Measurements from ENCODE around the gene ZCCHC7. TPM values are rescaled to one million over a fixed set of nuclear protein-coding genes. Genes with fewer than 3 reads are reported as not detected.
"Not testable (repeated sequence)": the region's sequence is repeated elsewhere in the genome, so short reads cannot be mapped to it uniquely, and the experiment has no call there.

Gene ZCCHC7
- total RNA-seq, 1 donor from 2014 or later, result 22.1 TPM

DNA sequence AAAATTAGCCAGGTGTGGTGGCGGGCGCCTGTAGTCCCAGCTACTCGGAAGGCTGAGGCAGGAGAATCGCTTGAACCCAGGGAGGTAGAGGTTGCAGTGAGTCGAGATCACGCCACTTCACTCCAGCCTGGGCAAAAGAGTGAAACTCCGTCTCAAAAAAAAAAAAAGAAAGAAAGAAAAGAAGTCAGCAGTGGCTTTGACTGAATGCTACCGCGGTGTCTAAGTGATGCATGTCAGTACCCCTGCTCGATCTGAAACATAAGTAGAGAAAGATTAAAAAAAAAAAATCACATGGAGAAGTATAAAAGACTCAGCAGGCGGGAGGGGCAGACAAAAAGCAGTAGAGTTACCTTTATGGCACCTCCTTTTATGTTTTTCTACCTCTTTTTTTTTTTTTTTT, 182.9 kb downstream of the ZCCHC7 start:
- H3K27ac Mint-ChIP-seq; H3K4me3 Mint-ChIP-seq; H3K27me3 Mint-ChIP-seq (ENCODE audit: insufficient read depth); DNase-seq (ENCODE audit: low spot score); H3K9me3 Mint-ChIP-seq: not testable (repeated sequence)
- Mint-ChIP-seq H3K36me3 (ENCODE audit: low read depth) (peaks cover 19% of the 10 kb centered on the region), H3K4me1 (ENCODE audit: low read depth) (peaks cover 42% of the 10 kb centered on the region)
- intact Hi-C loops (cut with micrococcal nuclease), result loop anchor here (2.0 to 10.0 kb wide), 5 partner anchors 91 to 378 kb away; partner anchors contain the start of gene ZBTB5

DNA sequence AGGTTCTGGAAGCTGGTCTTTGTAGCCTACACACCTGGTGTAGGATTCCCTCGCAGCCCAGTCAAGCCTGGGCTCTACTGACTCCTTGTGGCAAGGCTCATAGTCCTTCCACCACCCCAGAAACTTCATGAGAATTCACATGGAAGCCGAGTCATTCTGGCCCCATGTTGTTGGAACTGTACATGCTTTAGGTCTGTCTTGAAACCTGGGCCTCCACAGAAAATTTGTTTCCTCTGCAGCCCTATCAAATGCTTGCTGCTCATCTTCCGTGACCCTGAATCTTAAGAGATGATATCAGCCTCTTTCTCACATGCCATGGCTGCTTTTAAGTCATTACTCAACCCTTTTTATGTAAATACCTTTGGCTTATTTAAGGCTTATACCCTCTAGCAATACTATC, 188.8 kb downstream of the ZCCHC7 start:
- H3K9me3 Mint-ChIP-seq, result no peaks in the 10 kb centered on the region
- no peak overlapping the region for H3K4me3 Mint-ChIP-seq
- intact Hi-C loops (cut with micrococcal nuclease), result loop anchor here (1.0 to 10.0 kb wide), 3 partner anchors 156 to 314 kb away; partner anchors contain the start of gene ZBTB5
- H3K36me3 Mint-ChIP-seq (ENCODE audit: low read depth), result peaks cover 15% of the 10 kb centered on the region
- no peak for DNase-seq (ENCODE audit: low spot score)
- no peak overlapping the region for H3K27ac Mint-ChIP-seq
- no peaks in the 10 kb centered on the region for H3K27me3 Mint-ChIP-seq (ENCODE audit: insufficient read depth)
- peaks cover 5% of the 10 kb centered on the region for H3K4me1 Mint-ChIP-seq (ENCODE audit: low read depth)

- no peak overlapping the region for H3K4me3 Mint-ChIP-seq
- peaks cover 5% of the 10 kb centered on the region for H3K4me1 Mint-ChIP-seq (ENCODE audit: low read depth)
- no peak overlapping the region for H3K27ac Mint-ChIP-seq
- H3K36me3 Mint-ChIP-seq (ENCODE audit: low read depth), result peaks cover 10% of the 10 kb centered on the region
- H3K9me3 Mint-ChIP-seq, result no peaks in the 10 kb centered on the region
- H3K27me3 Mint-ChIP-seq (ENCODE audit: insufficient read depth), result no peaks in the 10 kb centered on the region
- DNase-seq (ENCODE audit: low spot score), result no peak
- intact Hi-C loops (cut with micrococcal nuclease), result no loop called here
These were observed 191.7 kb downstream of the ZCCHC7 start for GRCh38 chr9:37311938-37312708.

DNA sequence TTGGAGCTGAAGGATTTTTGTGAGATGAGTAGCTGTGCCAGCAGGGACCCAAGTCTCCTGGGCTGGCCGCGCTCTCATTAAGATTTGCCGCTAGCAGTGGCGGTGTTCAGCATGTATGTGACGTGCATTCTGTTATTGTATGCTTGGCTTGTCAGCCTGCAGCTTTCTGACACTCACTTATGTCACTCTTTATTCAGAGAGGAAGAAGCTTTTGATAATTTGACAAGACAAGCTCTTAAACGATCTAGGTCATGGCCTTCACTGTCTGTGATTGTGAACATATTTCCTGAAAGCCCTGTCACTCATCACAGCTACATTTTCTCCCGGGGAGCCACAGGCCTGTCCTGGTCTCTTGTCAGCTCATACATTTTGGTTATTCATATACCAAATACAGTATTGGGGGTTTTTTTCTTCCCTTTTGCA, 203.9 kb downstream of the ZCCHC7 start:
- Mint-ChIP-seq H3K36me3 (ENCODE audit: low read depth) (peaks cover 10% of the 10 kb centered on the region), H3K9me3 (peaks cover 5% of the 10 kb centered on the region), H3K4me3 (no peak overlapping the region), H3K27me3 (ENCODE audit: insufficient read depth) (no peaks in the 10 kb centered on the region), H3K4me1 (ENCODE audit: low read depth) (no peaks in the 10 kb centered on the region), H3K27ac (no peak overlapping the region)
- intact Hi-C loops (cut with micrococcal nuclease), result no loop called here
- no peak for DNase-seq (ENCODE audit: low spot score)

GRCh38 chr9:37324691-37325490, 204.5 kb downstream of the ZCCHC7 start:
- peaks cover 10% of the 10 kb centered on the region for H3K36me3 Mint-ChIP-seq (ENCODE audit: low read depth)
- H3K9me3 Mint-ChIP-seq, result peaks cover 5% of the 10 kb centered on the region
- no peaks in the 10 kb centered on the region for H3K4me1 Mint-ChIP-seq (ENCODE audit: low read depth)
- intact Hi-C loops (cut with micrococcal nuclease), result no loop called here
- H3K27me3 Mint-ChIP-seq (ENCODE audit: insufficient read depth), result no peaks in the 10 kb centered on the region
- no peak overlapping the region for H3K27ac Mint-ChIP-seq
- H3K4me3 Mint-ChIP-seq, result no peak overlapping the region
- DNase-seq (ENCODE audit: low spot score), result no peak

GRCh38 chr9:37325778-37326177, 205.4 kb downstream of the ZCCHC7 start:
- no peak for DNase-seq (ENCODE audit: low spot score)
- intact Hi-C loops (cut with micrococcal nuclease), result no loop called here
- H3K4me3 Mint-ChIP-seq, result no peak overlapping the region
- no peaks in the 10 kb centered on the region for H3K27me3 Mint-ChIP-seq (ENCODE audit: insufficient read depth)
- no peaks in the 10 kb centered on the region for H3K9me3 Mint-ChIP-seq
- H3K27ac Mint-ChIP-seq, result no peak overlapping the region
- H3K4me1 Mint-ChIP-seq (ENCODE audit: low read depth), result no peaks in the 10 kb centered on the region
- peaks cover 5% of the 10 kb centered on the region for H3K36me3 Mint-ChIP-seq (ENCODE audit: low read depth)

DNA sequence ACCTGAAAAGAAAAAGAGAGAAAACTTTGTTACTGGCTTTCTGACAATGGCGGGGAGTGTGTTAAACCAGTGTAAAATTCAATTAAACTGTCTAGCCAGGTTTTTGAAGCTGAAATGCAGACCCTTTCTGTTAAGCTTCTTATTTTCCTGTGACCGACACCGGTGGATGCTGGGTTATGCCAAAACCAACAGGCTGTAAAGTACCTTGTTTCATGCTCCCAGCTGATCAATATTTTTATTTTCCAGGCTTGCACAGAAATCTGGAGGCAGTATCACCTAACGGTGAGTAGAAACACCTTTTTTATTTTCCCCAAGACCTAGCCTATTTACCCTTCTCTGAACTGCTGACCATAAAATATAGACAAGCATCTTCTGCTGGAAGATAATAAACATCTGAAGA, 207.2 kb downstream of the ZCCHC7 start:
- no peaks in the 10 kb centered on the region for H3K27me3 Mint-ChIP-seq (ENCODE audit: insufficient read depth)
- H3K4me3 Mint-ChIP-seq, result no peak overlapping the region
- no peak for DNase-seq (ENCODE audit: low spot score)
- no peaks in the 10 kb centered on the region for H3K9me3 Mint-ChIP-seq
- H3K27ac Mint-ChIP-seq, result no peak overlapping the region
- intact Hi-C loops (cut with micrococcal nuclease), result no loop called here
- H3K36me3 Mint-ChIP-seq (ENCODE audit: low read depth), result no peaks in the 10 kb centered on the region
- H3K4me1 Mint-ChIP-seq (ENCODE audit: low read depth), result peaks cover 4% of the 10 kb centered on the region

DNA sequence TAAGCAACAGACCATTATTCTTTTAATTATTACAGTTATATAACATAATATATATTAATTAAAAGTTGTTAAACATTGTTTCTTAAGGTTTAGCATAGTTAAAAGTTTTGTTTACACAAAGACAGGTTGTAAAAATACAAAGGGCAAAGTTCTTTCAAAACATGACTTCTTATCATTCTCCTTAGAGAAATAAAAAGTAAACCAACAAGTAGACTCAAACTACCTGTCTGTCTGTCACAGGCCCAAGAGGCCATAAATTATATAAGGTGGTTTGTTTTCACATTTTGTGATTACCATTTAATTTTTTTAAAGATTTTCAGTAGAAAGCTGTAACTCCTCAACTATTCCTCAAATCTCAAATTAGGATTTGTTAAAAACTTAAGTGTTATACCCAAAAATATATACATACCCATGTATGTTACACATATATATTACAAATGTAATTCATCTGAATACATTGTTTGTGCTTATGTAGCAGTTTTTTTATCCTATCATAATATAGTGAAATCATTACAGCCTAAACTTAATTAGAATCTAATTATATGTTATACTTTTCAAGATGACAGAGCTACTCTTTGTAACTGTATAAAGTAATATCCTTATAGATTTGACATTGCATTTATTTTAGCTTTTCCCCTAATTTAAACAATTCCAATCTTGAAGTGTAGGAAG, 208.3 kb downstream of the ZCCHC7 start:
- peaks cover 4% of the 10 kb centered on the region for H3K4me1 Mint-ChIP-seq (ENCODE audit: low read depth)
- no peak overlapping the region for H3K27ac Mint-ChIP-seq
- intact Hi-C loops (cut with micrococcal nuclease), result loop anchor here (1.0 kb wide), 2 partner anchors 291 to 332 kb away; no protein-coding TSS in a partner anchor
- no peaks in the 10 kb centered on the region for H3K27me3 Mint-ChIP-seq (ENCODE audit: insufficient read depth)
- no peak overlapping the region for H3K4me3 Mint-ChIP-seq
- no peaks in the 10 kb centered on the region for H3K36me3 Mint-ChIP-seq (ENCODE audit: low read depth)
- no peak for DNase-seq (ENCODE audit: low spot score)
- H3K9me3 Mint-ChIP-seq, result no peaks in the 10 kb centered on the region

GRCh38 chr9:37329576-37329975, 209.2 kb downstream of the ZCCHC7 start:
- no peak overlapping the region for H3K27ac Mint-ChIP-seq
- H3K27me3 Mint-ChIP-seq (ENCODE audit: insufficient read depth), result no peaks in the 10 kb centered on the region
- intact Hi-C loops (cut with micrococcal nuclease), result loop anchor here (1.0 kb wide), 2 partner anchors 292 to 333 kb away; no protein-coding TSS in a partner anchor
- no peaks in the 10 kb centered on the region for H3K36me3 Mint-ChIP-seq (ENCODE audit: low read depth)
- DNase-seq (ENCODE audit: low spot score), result no peak
- peaks cover 4% of the 10 kb centered on the region for H3K4me1 Mint-ChIP-seq (ENCODE audit: low read depth)
- no peaks in the 10 kb centered on the region for H3K9me3 Mint-ChIP-seq
- H3K4me3 Mint-ChIP-seq, result no peak overlapping the region

- Mint-ChIP-seq H3K4me3 (no peak overlapping the region), H3K36me3 (ENCODE audit: low read depth) (no peaks in the 10 kb centered on the region), H3K27ac (no peak overlapping the region), H3K9me3 (no peaks in the 10 kb centered on the region), H3K4me1 (ENCODE audit: low read depth) (peaks cover 4% of the 10 kb centered on the region), H3K27me3 (ENCODE audit: insufficient read depth) (no peaks in the 10 kb centered on the region)
- no peak for DNase-seq (ENCODE audit: low spot score)
- intact Hi-C loops (cut with micrococcal nuclease), result no loop called here
These were observed 211.5 kb downstream of the ZCCHC7 start for GRCh38 chr9:37331871-37332270.

- H3K9me3 Mint-ChIP-seq, result no peaks in the 10 kb centered on the region
- no peaks in the 10 kb centered on the region for H3K27me3 Mint-ChIP-seq (ENCODE audit: insufficient read depth)
- no peak overlapping the region for H3K27ac Mint-ChIP-seq
- intact Hi-C loops (cut with micrococcal nuclease), result no loop called here
- no peak for DNase-seq (ENCODE audit: low spot score)
- H3K36me3 Mint-ChIP-seq (ENCODE audit: low read depth), result no peaks in the 10 kb centered on the region
- peaks cover 4% of the 10 kb centered on the region for H3K4me1 Mint-ChIP-seq (ENCODE audit: low read depth)
- no peak overlapping the region for H3K4me3 Mint-ChIP-seq
These were observed 212.2 kb downstream of the ZCCHC7 start for GRCh38 chr9:37332578-37332977.

- DNase-seq (ENCODE audit: low spot score), result no peak
- intact Hi-C loops (cut with micrococcal nuclease), result no loop called here
- no peak overlapping the region for H3K4me3 Mint-ChIP-seq
- H3K27ac Mint-ChIP-seq, result no peak overlapping the region
- H3K36me3 Mint-ChIP-seq (ENCODE audit: low read depth), result peaks cover 1% of the 10 kb centered on the region
- H3K4me1 Mint-ChIP-seq (ENCODE audit: low read depth), result peaks cover 4% of the 10 kb centered on the region
- H3K27me3 Mint-ChIP-seq (ENCODE audit: insufficient read depth), result no peaks in the 10 kb centered on the region
- H3K9me3 Mint-ChIP-seq, result no peaks in the 10 kb centered on the region
These were observed 212.9 kb downstream of the ZCCHC7 start for GRCh38 chr9:37333288-37333687.

DNA sequence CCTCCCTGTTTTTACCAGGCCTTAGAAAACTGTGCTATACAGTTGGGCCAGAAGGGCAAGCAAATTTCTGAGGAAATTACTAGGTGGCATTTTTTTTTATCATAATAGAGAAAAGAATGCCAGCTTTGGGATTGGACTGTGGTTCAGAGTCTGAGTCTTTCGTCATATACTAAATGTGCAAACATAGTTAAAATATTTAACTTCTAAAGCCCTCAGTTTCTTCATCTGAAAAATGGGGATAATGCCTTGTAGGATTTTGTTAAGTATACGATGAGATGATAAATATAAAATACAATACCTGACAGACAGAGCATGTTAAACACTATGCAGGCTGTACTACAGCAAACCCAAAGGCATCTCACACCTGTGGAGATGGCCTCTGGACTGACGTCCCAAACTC, 214.9 kb downstream of the ZCCHC7 start:
- H3K27me3 Mint-ChIP-seq (ENCODE audit: insufficient read depth), result no peaks in the 10 kb centered on the region
- intact Hi-C loops (cut with micrococcal nuclease), result no loop called here
- H3K4me1 Mint-ChIP-seq (ENCODE audit: low read depth), result peaks cover 4% of the 10 kb centered on the region
- no peak for DNase-seq (ENCODE audit: low spot score)
- H3K36me3 Mint-ChIP-seq (ENCODE audit: low read depth), result peaks cover 1% of the 10 kb centered on the region
- no peak overlapping the region for H3K27ac Mint-ChIP-seq
- H3K9me3 Mint-ChIP-seq, result no peaks in the 10 kb centered on the region
- H3K4me3 Mint-ChIP-seq, result no peak overlapping the region

Measured in activated T-helper 1 cell treated with anti-CD3 and anti-CD28 coated beads, Interleukin-12 subunit alpha, Interleukin-12 subunit beta, Interleukin-2, Interleukin-4 antibody, amounts not matched to agents 30 ng/mL and 10 ng/mL and 1 ng/mL, durations not matched to agents 14 hours and 24 hours and 36 hours (primary cell).